HCT116 (cell line): ENCODE measurements around the gene PLCZ1. TPM values are rescaled to one million over a fixed set of nuclear protein-coding genes. Genes with fewer than 3 reads are reported as not detected.

Experiments used
- ATAC-seq: fragments of 200-7000 bp; cut with Tn5 transposase; 2 replicates; pipeline ENCODE4 v1.9.1; 2020; ENCODE audit warnings: mild to moderate bottlenecking, moderate library complexity
- BruUV-seq: library from RNA; stranded (reverse); fragments of 400-500 nt; replicated peaks from 2 replicates; lab custom pipeline; 2021; lab: Mats Ljungman, UMichigan
- CTCF ChIA-PET: fragments of 300-600 bp; sonication (Branson Sonifier 250); formaldehyde crosslinking; loops from one replicate; lab custom pipeline; 2021; ENCODE audit warnings: antibody characterized with exemption; lab: Charles Lee
- POLR2A ChIA-PET: fragments of 300-600, 350-600 bp; sonication (Branson Sonifier 250); formaldehyde crosslinking; loops from one replicate; lab custom pipeline; 2021; ENCODE audit warnings: antibody characterized with exemption; lab: Charles Lee
- RAD21 ChIA-PET, 2 experiments: fragments of 300-600 bp; sonication (Branson Sonifier 250); formaldehyde crosslinking; loops; one replicate each; lab custom pipeline; 2023; ENCODE audit warnings: low total read pairs in 2 of 2; ENCODE audit not compliant: uncharacterized antibody in 2 of 2, unreplicated experiment in 2 of 2, low non-redundant PET in 1 of 2; lab: Charles Lee
- DNase-seq: peaks from one replicate; pipeline ENCODE4 v3.0.0-alpha.2; 2010; ENCODE audit warnings: low read depth, low spot score
- H2AFZ ChIP-seq: fragments of 200-600 bp; shearing (Covaris generic), sonication (generic); 2 replicates; pipeline ENCODE4 v1.6.1; 2017; ENCODE audit warnings: low read depth, mixed run types, mixed read lengths, antibody characterized with exemption, low read length; ENCODE audit not compliant: poor library complexity, severe bottlenecking
- H3K27ac ChIP-seq: 2 replicates; pipeline ENCODE4 v1.5.1; 2012; ENCODE audit warnings: low read depth, low read length
- H3K27me3 ChIP-seq: fragments of 200-600 bp; sonication (generic); 2 replicates; pipeline ENCODE4 v1.6.1; 2016; ENCODE audit warnings: mixed run types, low read length, mixed read lengths; ENCODE audit not compliant: insufficient read depth
- H3K36me3 ChIP-seq, 2 experiments: fragments of 200-500 bp in 1 of 2; fragments of 200-600 bp in 1 of 2; sonication (Bioruptor generic) in 1 of 2; sonication (generic) in 1 of 2; 2 replicates each; pipeline versions ENCODE4 v1.5.1 to v1.6.1; 2014 to 2016; ENCODE audit warnings: low read length in 2 of 2, inconsistent platforms in 1 of 2, mixed read lengths in 1 of 2, mixed run types in 1 of 2; ENCODE audit not compliant: insufficient read depth in 2 of 2, control insufficient read depth in 1 of 2
- H3K4me1 ChIP-seq, 2 experiments: fragments of 200-600 bp in 1 of 2; sonication (generic) in 1 of 2; 2 replicates each; pipeline versions ENCODE4 v1.5.1 to v1.6.1; 2012 to 2017; ENCODE audit warnings: low read length in 2 of 2, inconsistent platforms in 1 of 2, mild to moderate bottlenecking in 1 of 2, mixed read lengths in 1 of 2, mixed run types in 1 of 2, moderate library complexity in 1 of 2; ENCODE audit not compliant: insufficient read depth in 2 of 2, control insufficient read depth in 1 of 2
- H3K4me2 ChIP-seq: fragments of 200-600 bp; sonication (generic); 2 replicates; pipeline ENCODE4 v1.6.1; 2017; ENCODE audit warnings: mixed run types, low read length, mixed read lengths
- H3K4me3 ChIP-seq, 2 experiments: fragments of 200-600 bp in 1 of 2; sonication (generic) in 1 of 2; replicated peaks in 1 of 2; 2 replicates each; pipeline ENCODE4 v1.5.1; 2011 to 2016; ENCODE audit warnings: low read length in 2 of 2, control low read depth in 1 of 2, low read depth in 1 of 2, mild to moderate bottlenecking in 1 of 2, mixed read lengths in 1 of 2, mixed run types in 1 of 2
- H3K79me2 ChIP-seq: fragments of 200-600 bp; sonication (generic); 2 replicates; pipeline ENCODE4 v1.6.1; 2017; ENCODE audit warnings: mild to moderate bottlenecking, mixed run types, low read length, moderate library complexity, mixed read lengths; ENCODE audit not compliant: insufficient read depth
- H3K9ac ChIP-seq: fragments of 200-600 bp; sonication (generic); 2 replicates; pipeline ENCODE4 v1.6.1; 2016; ENCODE audit warnings: low read length, mixed read lengths
- H3K9me2 ChIP-seq: fragments of 200-600 bp; sonication (generic), shearing (Covaris generic); 2 replicates; pipeline ENCODE4 v1.6.1; 2017; ENCODE audit warnings: mixed run types, mild to moderate bottlenecking, moderate library complexity; ENCODE audit not compliant: insufficient read depth
- H3K9me3 ChIP-seq, 2 experiments: fragments of 200-500 bp in 1 of 2; fragments of 200-600 bp in 1 of 2; sonication (Bioruptor generic) in 1 of 2; sonication (generic) in 1 of 2; 2 replicates each; pipeline ENCODE4 v1.6.1; 2014 to 2017; ENCODE audit warnings: low read length in 2 of 2, mixed read lengths in 2 of 2, inconsistent platforms in 1 of 2, low read depth in 1 of 2, mild to moderate bottlenecking in 1 of 2, mixed run types in 1 of 2, moderate library complexity in 1 of 2; ENCODE audit not compliant: control insufficient read depth in 1 of 2, insufficient read depth in 1 of 2
- H4K20me1 ChIP-seq: fragments of 200-600 bp; sonication (generic), shearing (Covaris generic); 2 replicates; pipeline ENCODE4 v1.6.1; 2017; ENCODE audit warnings: mixed run types, mild to moderate bottlenecking, moderate library complexity; ENCODE audit not compliant: insufficient read depth
- CBX3 ChIP-seq: IDR thresholded peaks from 2 replicates; pipeline ENCODE4 v1.6.1; 2012; ENCODE audit warnings: low read depth
- CEBPB ChIP-seq: IDR thresholded peaks from 2 replicates; pipeline ENCODE4 v1.6.1; 2012; ENCODE audit warnings: low read depth
- EGR1 ChIP-seq: IDR thresholded peaks from 2 replicates; pipeline ENCODE4 v1.6.1; 2012; ENCODE audit warnings: low read depth
- ELF1 ChIP-seq: IDR thresholded peaks from 2 replicates; pipeline ENCODE4 v1.6.1; 2012; ENCODE audit warnings: low read depth, borderline replicate concordance
- EZH2 ChIP-seq: fragments of 200-600 bp; sonication (generic); IDR thresholded peaks from 2 replicates; pipeline ENCODE4 v1.6.1; 2017; ENCODE audit warnings: antibody characterized with exemption, mixed run types
- EZH2phosphoT487 ChIP-seq: fragments of 200-600 bp; IDR thresholded peaks from 2 replicates; pipeline ENCODE4 v1.6.1; 2018; ENCODE audit warnings: antibody characterized with exemption, borderline replicate concordance
- FOSL1 ChIP-seq: IDR thresholded peaks from 2 replicates; pipeline ENCODE4 v1.6.1; 2012; ENCODE audit warnings: low read depth
- POLR2A ChIP-seq: IDR thresholded peaks from 2 replicates; pipeline ENCODE4 v1.7.0; 2011; ENCODE audit warnings: borderline replicate concordance; ENCODE audit not compliant: insufficient read depth, insufficient read length; ENCODE audit errors: extremely low read depth
- REST ChIP-seq: IDR thresholded peaks from 2 replicates; pipeline ENCODE4 v1.6.1; 2012; ENCODE audit warnings: low read depth
- SIN3A ChIP-seq: IDR thresholded peaks from 2 replicates; pipeline ENCODE4 v1.6.1; 2012; ENCODE audit warnings: low read depth
- SP1 ChIP-seq: IDR thresholded peaks from 2 replicates; pipeline ENCODE4 v1.6.1; 2012; ENCODE audit warnings: low read depth
- SRF ChIP-seq: IDR thresholded peaks from 2 replicates; pipeline ENCODE4 v1.6.1; 2012; ENCODE audit warnings: low read depth
- YY1 ChIP-seq: IDR thresholded peaks from 2 replicates; pipeline ENCODE4 v1.6.1; 2011; ENCODE audit warnings: low read length, low read depth, moderate library complexity, mild to moderate bottlenecking; ENCODE audit not compliant: insufficient replicate concordance; ENCODE audit errors: extremely low read depth
- ZBTB33 ChIP-seq: IDR thresholded peaks from 2 replicates; pipeline ENCODE4 v1.6.1; 2011; ENCODE audit warnings: mild to moderate bottlenecking, low read length, moderate library complexity; ENCODE audit not compliant: insufficient replicate concordance; ENCODE audit errors: extremely low read depth
- intact Hi-C: fragments of 100-400 bp; cut with micrococcal nuclease; formaldehyde crosslinking; loops from 2 replicates; pipeline ENCODE4 v1.10.0; 2022
- total RNA-seq: library from RNA; stranded (reverse); gene quantifications from one replicate; pipeline ENCODE4 v1.2.1, GENCODE V29; 2021; ENCODE audit not compliant: unreplicated experiment

PLCZ1 gene
- total RNA-seq, 1 experiment from 2014 or later: not detected

GRCh38 chr12:18703911-18704310 lies 33.9 kb downstream of the PLCZ1 start:
- no peaks in the 10 kb centered on the region for H3K27me3 ChIP-seq
- peak overlapping the region; percentile 17; the same call in 1 of the 2 replicates for H3K4me2 ChIP-seq
- DNase-seq (no peak), ATAC-seq (no peak)
- H3K4me3 ChIP-seq: no peak overlapping the region
- H3K4me1 ChIP-seq: peaks cover 0 to 8% of the 10 kb centered on the region in 2 experiments; a peak in 2 of 4 replicates
- H3K36me3 ChIP-seq: no peaks in the 10 kb centered on the region
- ChIA-PET POLR2A (no interaction called here), RAD21 (no interaction called here), CTCF (no interaction called here)
- TF ChIP-seq SIN3A: no peak
- TF ChIP-seq ELF1: no peak
- no peak for TF ChIP-seq SRF
- TF ChIP-seq EZH2: no peak
- no peak for TF ChIP-seq EGR1
- no peak for TF ChIP-seq CBX3
- TF ChIP-seq POLR2A: no peak
- no peak for TF ChIP-seq EZH2phosphoT487
- TF ChIP-seq SP1: no peak
- TF ChIP-seq YY1: no peak
- no peak for TF ChIP-seq FOSL1
- TF ChIP-seq CEBPB: no peak
- no peak for TF ChIP-seq ZBTB33
- TF ChIP-seq REST: no peak
- H3K9me2 ChIP-seq: no peaks in the 10 kb centered on the region
- peak overlapping the region; percentile 42 for H2AFZ ChIP-seq
- H4K20me1 ChIP-seq: no peaks in the 10 kb centered on the region
- no peaks in the 10 kb centered on the region for H3K79me2 ChIP-seq
- intact Hi-C loops: no loop called here
- no peaks in the 10 kb centered on the region for H3K9me3 ChIP-seq
- no peak overlapping the region for H3K27ac ChIP-seq
- no TSS peak for BruUV-seq
- no peak overlapping the region for H3K9ac ChIP-seq
